ENCODE data around the gene RASEF.

Gene RASEF

DNA sequence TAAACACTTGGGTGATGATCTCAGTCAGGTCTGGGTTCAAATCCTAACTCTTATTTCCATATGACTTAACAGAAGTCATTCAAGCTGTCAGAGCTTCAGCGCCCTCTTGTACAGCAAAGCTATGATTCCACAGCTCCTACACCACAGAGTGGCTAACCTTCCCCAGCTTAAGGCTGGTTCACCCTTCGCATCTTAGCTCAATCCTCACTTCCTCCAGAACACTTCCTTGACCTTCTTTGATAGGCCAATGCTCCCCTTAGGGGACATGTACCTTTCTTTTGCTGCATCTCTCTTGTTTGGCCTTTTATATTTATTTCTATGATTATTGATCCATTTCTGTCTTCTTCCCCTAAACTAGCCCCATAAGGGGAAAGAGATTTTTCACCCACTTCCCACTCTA, 57.0 kb downstream of the RASEF start:
- no peak overlapping the region for H3K4me3 ChIP-seq (ENCODE audit: low read depth, low read length)
- TF ChIP-seq, protein P1, sequence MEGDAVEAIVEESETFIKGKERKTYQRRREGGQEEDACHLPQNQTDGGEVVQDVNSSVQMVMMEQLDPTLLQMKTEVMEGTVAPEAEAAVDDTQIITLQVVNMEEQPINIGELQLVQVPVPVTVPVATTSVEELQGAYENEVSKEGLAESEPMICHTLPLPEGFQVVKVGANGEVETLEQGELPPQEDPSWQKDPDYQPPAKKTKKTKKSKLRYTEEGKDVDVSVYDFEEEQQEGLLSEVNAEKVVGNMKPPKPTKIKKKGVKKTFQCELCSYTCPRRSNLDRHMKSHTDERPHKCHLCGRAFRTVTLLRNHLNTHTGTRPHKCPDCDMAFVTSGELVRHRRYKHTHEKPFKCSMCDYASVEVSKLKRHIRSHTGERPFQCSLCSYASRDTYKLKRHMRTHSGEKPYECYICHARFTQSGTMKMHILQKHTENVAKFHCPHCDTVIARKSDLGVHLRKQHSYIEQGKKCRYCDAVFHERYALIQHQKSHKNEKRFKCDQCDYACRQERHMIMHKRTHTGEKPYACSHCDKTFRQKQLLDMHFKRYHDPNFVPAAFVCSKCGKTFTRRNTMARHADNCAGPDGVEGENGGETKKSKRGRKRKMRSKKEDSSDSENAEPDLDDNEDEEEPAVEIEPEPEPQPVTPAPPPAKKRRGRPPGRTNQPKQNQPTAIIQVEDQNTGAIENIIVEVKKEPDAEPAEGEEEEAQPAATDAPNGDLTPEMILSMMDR (conservative IDR thresholded peaks at IDR 0.05; ENCODE audit: low read depth, low read length): no peak
- DNase-seq (ENCODE audit: low read depth): no peak

DNA sequence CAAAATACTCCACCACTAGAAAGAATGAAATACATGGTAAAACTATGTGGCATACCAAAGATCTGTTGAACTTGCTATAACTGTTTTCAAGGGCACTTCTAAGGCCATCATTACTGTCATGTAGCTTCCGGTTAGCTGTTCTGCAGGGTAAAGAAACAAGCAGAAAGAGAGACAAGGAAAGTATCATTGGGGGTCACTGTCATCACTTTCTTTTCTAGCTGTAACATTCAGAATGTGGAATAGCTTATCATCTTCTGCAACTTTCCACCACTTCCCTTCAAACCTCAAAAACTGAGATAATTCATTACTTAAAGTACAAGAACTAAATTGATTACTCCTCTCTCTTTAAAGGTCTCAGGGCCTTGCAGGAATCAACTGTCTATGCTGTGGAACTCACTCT, 57.6 kb downstream of the RASEF start:
- DNase-seq (ENCODE audit: low read depth): no peak
- TF ChIP-seq, protein P1 (conservative IDR thresholded peaks at IDR 0.05; ENCODE audit: low read depth, low read length): no peak
- no peak overlapping the region for H3K4me3 ChIP-seq (ENCODE audit: low read depth, low read length)

DNA sequence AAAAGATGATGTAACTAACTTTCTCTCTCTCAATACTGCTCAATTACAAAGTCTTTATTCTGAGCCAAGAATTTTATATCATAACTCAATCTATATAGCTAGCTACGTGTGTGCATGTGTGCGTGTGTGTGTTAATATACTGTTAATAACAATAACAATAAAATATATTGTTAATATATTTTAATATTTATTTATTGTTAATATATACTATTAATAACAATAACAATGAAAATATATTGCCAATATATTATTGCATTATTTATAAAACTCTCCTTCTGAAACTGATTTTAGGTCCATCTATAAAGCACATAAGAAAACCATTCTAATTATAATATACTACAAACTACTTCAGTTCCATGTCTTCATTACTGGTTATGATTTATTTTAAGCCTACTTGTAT, 60.6 kb downstream of the RASEF start:
- DNase-seq (ENCODE audit: low read depth): no peak
- H3K4me3 ChIP-seq (ENCODE audit: low read depth, low read length): no peak overlapping the region
- TF ChIP-seq, protein P1 (conservative IDR thresholded peaks at IDR 0.05; ENCODE audit: low read depth, low read length): no peak

DNA sequence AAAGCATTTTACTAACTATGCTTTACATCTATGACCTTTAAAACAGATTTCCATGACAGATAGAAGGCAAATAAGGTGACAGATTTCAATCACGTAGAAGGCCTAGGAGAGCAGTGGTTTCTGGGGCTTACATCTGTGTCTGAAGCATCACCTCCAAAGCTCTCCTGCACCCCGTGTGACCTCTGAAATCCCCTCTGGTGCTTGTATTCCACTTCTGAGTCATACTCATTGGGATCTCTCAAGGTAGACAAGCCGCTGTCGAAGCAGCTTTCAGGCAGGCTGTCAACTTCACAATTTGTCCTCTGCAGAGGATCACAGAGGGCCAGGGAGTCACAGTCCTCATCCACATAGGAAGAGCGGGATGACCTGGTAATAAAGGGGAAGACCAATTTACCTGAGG, 62.2 kb downstream of the RASEF start:
- TF ChIP-seq, protein P1 (conservative IDR thresholded peaks at IDR 0.05; ENCODE audit: low read depth, low read length): no peak
- H3K4me3 ChIP-seq (ENCODE audit: low read depth, low read length): no peak overlapping the region
- no peak for DNase-seq (ENCODE audit: low read depth)

DNA sequence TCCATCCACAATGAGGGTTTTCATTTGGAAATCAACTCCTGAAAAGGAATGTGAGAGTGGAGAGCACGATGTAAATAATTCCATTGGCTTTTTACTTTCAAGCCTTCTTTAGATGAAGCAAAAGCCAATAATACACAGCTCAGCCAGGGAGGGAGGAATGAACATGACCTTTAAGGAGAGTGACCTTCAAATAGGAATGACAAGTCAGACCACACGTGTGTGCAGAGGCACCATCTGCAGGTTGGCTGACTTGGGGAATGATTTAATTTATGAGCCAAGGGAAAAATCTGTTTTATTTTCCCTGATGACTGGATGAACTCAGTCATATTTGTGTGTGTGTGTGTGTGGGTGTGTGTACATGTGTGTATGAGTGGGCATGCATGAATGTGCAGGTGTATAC, 64.5 kb downstream of the RASEF start:
- DNase-seq (ENCODE audit: low read depth): no peak
- TF ChIP-seq, protein P1 (conservative IDR thresholded peaks at IDR 0.05; ENCODE audit: low read depth, low read length): no peak

DNA sequence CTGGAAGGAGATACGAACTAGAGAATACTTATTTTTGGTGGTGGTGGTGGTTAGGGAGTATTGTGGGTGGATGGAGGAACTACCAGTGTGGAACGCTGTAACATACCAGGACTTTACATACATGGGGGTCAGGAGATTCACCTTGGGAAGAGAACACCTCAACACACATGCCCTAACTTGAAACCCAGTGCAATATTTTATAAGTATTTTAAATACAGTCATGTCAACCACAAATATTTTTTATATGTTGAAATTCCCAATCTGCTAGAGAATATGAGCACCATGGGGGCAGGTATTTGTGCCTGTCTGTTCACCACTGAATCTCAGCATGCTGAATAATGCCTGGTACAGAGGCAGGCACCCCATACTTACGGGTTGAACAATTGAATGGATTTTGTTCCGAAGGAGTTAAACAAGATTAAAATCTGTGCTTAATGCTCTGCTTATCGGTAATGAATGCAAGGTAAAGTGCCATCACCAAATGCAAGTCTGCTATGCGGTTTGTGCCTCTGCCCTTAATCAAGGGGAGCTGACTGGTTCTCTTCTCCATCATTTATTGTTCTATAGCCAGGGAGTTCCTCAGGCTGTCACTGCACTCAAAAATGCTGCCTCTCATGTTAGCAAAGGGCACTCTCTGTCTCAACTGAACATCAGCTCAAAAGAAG, 65.3 kb downstream of the RASEF start:
- no peak for DNase-seq (ENCODE audit: low read depth)
- H3K4me3 ChIP-seq (ENCODE audit: low read depth, low read length): no peak overlapping the region
- TF ChIP-seq, protein P1 (conservative IDR thresholded peaks at IDR 0.05; ENCODE audit: low read depth, low read length): no peak

More for the DNA sequence above, 64.5 kb downstream of the RASEF start:
- H3K4me3 ChIP-seq (ENCODE audit: low read depth, low read length): no peak overlapping the region

DNA sequence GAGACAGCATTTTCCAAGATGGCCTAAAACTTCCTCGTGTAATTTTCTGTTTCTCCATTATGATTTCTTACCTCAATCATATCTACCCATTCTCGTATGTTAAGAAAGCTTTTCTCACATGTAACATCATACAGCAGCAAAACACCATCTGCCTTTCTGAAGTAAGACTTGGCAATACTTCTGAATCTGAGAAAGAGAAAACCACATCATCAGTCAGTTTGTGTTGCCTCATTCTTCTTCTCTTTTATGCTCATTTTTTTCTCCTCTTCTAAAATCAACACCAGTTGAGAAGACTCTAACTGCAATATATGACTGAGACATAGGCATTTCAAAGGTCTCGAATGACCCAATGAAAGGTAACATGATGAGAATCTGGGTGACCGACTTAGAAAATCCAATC, 66.0 kb downstream of the RASEF start:
- peak; percentile 22 for DNase-seq (ENCODE audit: low read depth)

More for the DNA sequence above, 66.0 kb downstream of the RASEF start:
- TF ChIP-seq, protein P1 (conservative IDR thresholded peaks at IDR 0.05; ENCODE audit: low read depth, low read length): no peak
- no peak overlapping the region for H3K4me3 ChIP-seq (ENCODE audit: low read depth, low read length)

Data from choroid plexus epithelial cell (primary cell).